ENCODE measurements around the gene ZC3H7A. TPM values are rescaled to one million over a fixed set of nuclear protein-coding genes. Genes with fewer than 3 reads are reported as not detected.

The ZC3H7A gene
- total RNA-seq, 1 experiment from 2014 or later, result 42.0 TPM

GRCh38 chr16:11756248-11756647, 40.8 kb downstream of the ZC3H7A start:
- H3K27me3 Mint-ChIP-seq (ENCODE audit: insufficient read depth, unreplicated experiment), result no peaks in the 10 kb centered on the region
- H3K36me3 Mint-ChIP-seq (ENCODE audit: insufficient read depth, unreplicated experiment), result peaks cover 78% of the 10 kb centered on the region
- Histone ChIP-seq H3K36me3 (ENCODE audit: control insufficient read depth, insufficient read depth, low read length) (peaks cover 3% of the 10 kb centered on the region), H3K4me3 (ENCODE audit: low read depth, low read length) (no peak overlapping the region), H3K9me3 (no peaks in the 10 kb centered on the region), H3K27me3 (replicated peaks; ENCODE audit: control insufficient read depth, insufficient read depth, low read length) (no peaks in the 10 kb centered on the region), H3K4me1 (peaks cover 9% of the 10 kb centered on the region)
- TF ChIP-seq CTCF (IDR thresholded peaks at IDR 0.05; ENCODE audit: insufficient read depth in 1 of 2, low read depth in 1 of 2, low read length in 1 of 2, severe bottlenecking in 1 of 2, unreplicated experiment in 1 of 2), result no peak
- peaks cover 14% of the 10 kb centered on the region for H3K4me1 Mint-ChIP-seq (ENCODE audit: low read depth, unreplicated experiment)
- POLR2A ChIA-PET, result no interaction called here
- DNase-seq, result no peak
- H3K4me3 Mint-ChIP-seq (ENCODE audit: unreplicated experiment), result no peak overlapping the region
- CTCF ChIA-PET, result no interaction called here
- intact Hi-C loops (cut with micrococcal nuclease; ENCODE audit: unreplicated experiment), result no loop called here
- no TSS peak for BruUV-seq (replicated peaks)
- H3K27ac Mint-ChIP-seq (ENCODE audit: unreplicated experiment), result no peak overlapping the region
- H3K9me3 Mint-ChIP-seq (ENCODE audit: unreplicated experiment), result no peaks in the 10 kb centered on the region

GRCh38 chr16:11755022-11755760, 41.9 kb downstream of the ZC3H7A start:
- no peak overlapping the region for H3K4me3 Mint-ChIP-seq (ENCODE audit: unreplicated experiment)
- TF ChIP-seq CTCF (IDR thresholded peaks at IDR 0.05; ENCODE audit: insufficient read depth in 1 of 2, low read depth in 1 of 2, low read length in 1 of 2, severe bottlenecking in 1 of 2, unreplicated experiment in 1 of 2), result no peak
- H3K4me1 Mint-ChIP-seq (ENCODE audit: low read depth, unreplicated experiment), result peaks cover 15% of the 10 kb centered on the region
- H3K4me3 ChIP-seq (ENCODE audit: low read depth, low read length), result no peak overlapping the region
- no peaks in the 10 kb centered on the region for H3K27me3 Mint-ChIP-seq (ENCODE audit: insufficient read depth, unreplicated experiment)
- H3K9me3 ChIP-seq, result no peaks in the 10 kb centered on the region
- H3K27ac Mint-ChIP-seq (ENCODE audit: unreplicated experiment), result peak overlapping the region; percentile 68
- BruUV-seq (replicated peaks), result no TSS peak
- H3K36me3 Mint-ChIP-seq (ENCODE audit: insufficient read depth, unreplicated experiment), result peaks cover 78% of the 10 kb centered on the region
- DNase-seq, result peak in 1 of 2 experiments; percentile 15
- ChIA-PET POLR2A (no interaction called here), CTCF (no interaction called here)
- H3K9me3 Mint-ChIP-seq (ENCODE audit: unreplicated experiment), result no peaks in the 10 kb centered on the region
- H3K4me1 ChIP-seq, result peaks cover 9% of the 10 kb centered on the region
- H3K27me3 ChIP-seq (replicated peaks; ENCODE audit: control insufficient read depth, insufficient read depth, low read length), result no peaks in the 10 kb centered on the region
- intact Hi-C loops (cut with micrococcal nuclease; ENCODE audit: unreplicated experiment), result no loop called here
- H3K36me3 ChIP-seq (ENCODE audit: control insufficient read depth, insufficient read depth, low read length), result peaks cover 3% of the 10 kb centered on the region

GRCh38 chr16:11752856-11753255, 44.2 kb downstream of the ZC3H7A start:
- Mint-ChIP-seq H3K36me3 (ENCODE audit: insufficient read depth, unreplicated experiment) (peaks cover 80% of the 10 kb centered on the region), H3K9me3 (ENCODE audit: unreplicated experiment) (no peaks in the 10 kb centered on the region), H3K4me3 (ENCODE audit: unreplicated experiment) (no peak overlapping the region), H3K4me1 (ENCODE audit: low read depth, unreplicated experiment) (peaks cover 29% of the 10 kb centered on the region), H3K27me3 (ENCODE audit: insufficient read depth, unreplicated experiment) (no peaks in the 10 kb centered on the region), H3K27ac (ENCODE audit: unreplicated experiment) (peak overlapping the region; percentile 56)
- no peak overlapping the region for H3K4me3 ChIP-seq (ENCODE audit: low read depth, low read length)
- peaks cover 3% of the 10 kb centered on the region for H3K36me3 ChIP-seq (ENCODE audit: control insufficient read depth, insufficient read depth, low read length)
- no TSS peak for BruUV-seq (replicated peaks)
- H3K9me3 ChIP-seq, result no peaks in the 10 kb centered on the region
- POLR2A ChIA-PET, result no interaction called here
- CTCF ChIA-PET, result no interaction called here
- no peaks in the 10 kb centered on the region for H3K27me3 ChIP-seq (replicated peaks; ENCODE audit: control insufficient read depth, insufficient read depth, low read length)
- DNase-seq, result no peak
- intact Hi-C loops (cut with micrococcal nuclease; ENCODE audit: unreplicated experiment), result no loop called here
- peaks cover 15% of the 10 kb centered on the region for H3K4me1 ChIP-seq
- TF ChIP-seq CTCF (IDR thresholded peaks at IDR 0.05; ENCODE audit: insufficient read depth in 1 of 2, low read depth in 1 of 2, low read length in 1 of 2, severe bottlenecking in 1 of 2, unreplicated experiment in 1 of 2), result no peak

Measured in Caco-2 (cell line).